Fibroblast of lung (primary cell): ENCODE data around the gene RIN3. TPM values are rescaled to one million over a fixed set of nuclear protein-coding genes. Genes with fewer than 3 reads are reported as not detected.

Experiments
- DNase-seq, 2 donors: peaks; one replicate each; pipeline versions ENCODE4 v3.0.0 to v3.0.0-alpha.2; 2010; ENCODE audit warnings: low read depth in 2 of 2
- H2AFZ ChIP-seq: 2 replicates; pipeline ENCODE4 v1.5.1; 2012; ENCODE audit warnings: low read length, control low read depth, inconsistent platforms
- H3K27ac ChIP-seq: 2 replicates; pipeline ENCODE4 v1.5.1; 2011; ENCODE audit warnings: low read length, control low read depth; ENCODE audit not compliant: insufficient read depth
- H3K27me3 ChIP-seq: 2 replicates; pipeline ENCODE4 v1.5.1; 2011; ENCODE audit warnings: mild to moderate bottlenecking, low read length; ENCODE audit not compliant: control insufficient read depth, insufficient read depth
- H3K36me3 ChIP-seq: 2 replicates; pipeline ENCODE4 v1.5.1; 2011; ENCODE audit warnings: low read length; ENCODE audit not compliant: control insufficient read depth, insufficient read depth
- H3K4me1 ChIP-seq: 2 replicates; pipeline ENCODE4 v1.5.1; 2011; ENCODE audit warnings: low read length; ENCODE audit not compliant: control insufficient read depth, insufficient read depth; ENCODE audit errors: extremely low read depth
- H3K4me2 ChIP-seq: 2 replicates; pipeline ENCODE4 v1.5.1; 2011; ENCODE audit warnings: low read length, control low read depth; ENCODE audit not compliant: insufficient read depth; ENCODE audit errors: extremely low read depth
- H3K4me3 ChIP-seq, 4 experiments: fragments of 200-600 bp in 1 of 4; sonication (generic) in 1 of 4; replicated peaks in 1 of 4; 2 replicates each; pipeline ENCODE4 v1.5.1; 2011 to 2016; ENCODE audit warnings: low read length in 4 of 4, low read depth in 3 of 4, mild to moderate bottlenecking in 3 of 4, control low read depth in 2 of 4, inconsistent platforms in 1 of 4, mixed read lengths in 1 of 4; ENCODE audit not compliant: insufficient read depth in 1 of 4; ENCODE audit errors: control extremely low read depth in 1 of 4
- H3K79me2 ChIP-seq: 2 replicates; pipeline ENCODE4 v1.5.1; 2012; ENCODE audit warnings: mild to moderate bottlenecking, low read length, inconsistent platforms; ENCODE audit not compliant: control insufficient read depth, insufficient read depth
- H3K9ac ChIP-seq: 2 replicates; pipeline ENCODE4 v1.5.1; 2011; ENCODE audit warnings: mild to moderate bottlenecking, low read length, control low read depth; ENCODE audit not compliant: insufficient read depth
- H3K9me3 ChIP-seq: 2 replicates; pipeline ENCODE4 v1.5.1; 2012; ENCODE audit warnings: low read depth, low read length; ENCODE audit not compliant: control insufficient read depth, insufficient read depth
- H4K20me1 ChIP-seq: 2 replicates; pipeline ENCODE4 v1.5.1; 2011; ENCODE audit warnings: low read length; ENCODE audit not compliant: control insufficient read depth, insufficient read depth; ENCODE audit errors: extremely low read depth
- CTCF ChIP-seq, 2 donors: IDR thresholded peaks in 1 of 2; conservative IDR thresholded peaks in 1 of 2; 1 replicate in 1 of 2; 2 replicates in 1 of 2; pipeline ENCODE4 v1.5.1; 2011 to 2012; ENCODE audit warnings: low read length in 2 of 2, control low read depth in 1 of 2, inconsistent platforms in 1 of 2, low read depth in 1 of 2, mild to moderate bottlenecking in 1 of 2
- EZH2 ChIP-seq: IDR thresholded peaks from 2 replicates; pipeline ENCODE4 v1.5.1; 2012; ENCODE audit warnings: low read length, control low read depth, mild to moderate bottlenecking; ENCODE audit errors: missing control alignments
- polyA plus RNA-seq, 2 donors: library from polyadenylated mRNA; depleted of rRNA in 1 of 2; stranded (reverse) in 1 of 2; unstranded in 1 of 2; fragments of >200 nt; gene quantifications; 2 replicates each; pipeline ENCODE4 v1.2.1, GENCODE V29; 2011 to 2012; ENCODE audit warnings: missing spikeins in 1 of 2
- total RNA-seq: library from RNA; depleted of rRNA; stranded (reverse); fragments of >200 nt; gene quantifications from 2 replicates; pipeline ENCODE4 v1.2.1, GENCODE V29; 2014

The RIN3 gene
- total and polyA plus RNA-seq, 2 donors (not counting 1 experiment from before 2014, with no cell fraction given), result 8.9 to 9.2 TPM

GRCh38 chr14:92575748-92576303 lies 62.2 kb downstream of the RIN3 start:
- Histone ChIP-seq H3K4me1 (peaks cover 6% of the 10 kb centered on the region), H4K20me1 (no peaks in the 10 kb centered on the region), H3K9ac (no peak overlapping the region), H3K79me2 (no peaks in the 10 kb centered on the region), H3K27ac (no peak overlapping the region), H3K4me2 (no peak overlapping the region), H3K4me3 (no peak overlapping the region), H3K36me3 (no peaks in the 10 kb centered on the region), H3K9me3 (no peaks in the 10 kb centered on the region), H2AFZ (no peak overlapping the region), H3K27me3 (no peaks in the 10 kb centered on the region)
- TF ChIP-seq CTCF (conservative IDR thresholded peaks at IDR 0.05 in 1 of 2, IDR thresholded peaks at IDR 0.05 in 1 of 2; ENCODE audit: low read depth in 1 of 2, low read length in 2 of 2), result no peak
- TF ChIP-seq EZH2, result no peak
- DNase-seq, result no peak

GRCh38 chr14:92577321-92577742 lies 63.8 kb downstream of the RIN3 start:
- no peak for TF ChIP-seq EZH2
- no peak for TF ChIP-seq CTCF (conservative IDR thresholded peaks at IDR 0.05 in 1 of 2, IDR thresholded peaks at IDR 0.05 in 1 of 2; ENCODE audit: low read depth in 1 of 2, low read length in 2 of 2)
- Histone ChIP-seq H3K27ac (no peak overlapping the region), H3K36me3 (no peaks in the 10 kb centered on the region), H3K9ac (no peak overlapping the region), H3K79me2 (no peaks in the 10 kb centered on the region), H3K27me3 (no peaks in the 10 kb centered on the region), H4K20me1 (no peaks in the 10 kb centered on the region), H3K4me2 (no peak overlapping the region), H3K4me3 (no peak overlapping the region), H3K9me3 (no peaks in the 10 kb centered on the region), H2AFZ (no peak overlapping the region), H3K4me1 (peaks cover 6% of the 10 kb centered on the region)
- no peak for DNase-seq

GRCh38 chr14:92578511-92578910 lies 64.9 kb downstream of the RIN3 start:
- H3K9ac ChIP-seq, result no peak overlapping the region
- H3K79me2 ChIP-seq, result no peaks in the 10 kb centered on the region
- TF ChIP-seq EZH2 (no peak), CTCF (conservative IDR thresholded peaks at IDR 0.05 in 1 of 2, IDR thresholded peaks at IDR 0.05 in 1 of 2; ENCODE audit: low read depth in 1 of 2, low read length in 2 of 2) (no peak)
- H3K27ac ChIP-seq, result peak overlapping the region; percentile 35
- H3K4me3 ChIP-seq, result no peak overlapping the region
- DNase-seq, result peak; percentile 62 to 72
- no peaks in the 10 kb centered on the region for H3K27me3 ChIP-seq
- H3K4me1 ChIP-seq, result peaks cover 6% of the 10 kb centered on the region
- no peak overlapping the region for H3K4me2 ChIP-seq
- peaks cover 2% of the 10 kb centered on the region for H3K36me3 ChIP-seq
- no peaks in the 10 kb centered on the region for H3K9me3 ChIP-seq
- no peaks in the 10 kb centered on the region for H4K20me1 ChIP-seq
- H2AFZ ChIP-seq, result no peak overlapping the region
